HG02759 (cell line): ENCODE measurements around the gene SERINC2.

ENCODE experiments used
- ATAC-seq: cut with Tn5 transposase; IDR thresholded peaks from one replicate; pipeline ENCODE4 v1.9.1; 2021; ENCODE audit warnings: mild to moderate bottlenecking, moderate library complexity; ENCODE audit not compliant: unreplicated experiment

SERINC2 gene

GRCh38 chr1:31412732-31413404 is at the start of gene SERINC2:
Gene SERINC2, plus strand, starts transcription at chr1:31413213. Its CDS starts 53 bp downstream, at chr1:31413266.
- peak; percentile 76 for ATAC-seq

DNA sequence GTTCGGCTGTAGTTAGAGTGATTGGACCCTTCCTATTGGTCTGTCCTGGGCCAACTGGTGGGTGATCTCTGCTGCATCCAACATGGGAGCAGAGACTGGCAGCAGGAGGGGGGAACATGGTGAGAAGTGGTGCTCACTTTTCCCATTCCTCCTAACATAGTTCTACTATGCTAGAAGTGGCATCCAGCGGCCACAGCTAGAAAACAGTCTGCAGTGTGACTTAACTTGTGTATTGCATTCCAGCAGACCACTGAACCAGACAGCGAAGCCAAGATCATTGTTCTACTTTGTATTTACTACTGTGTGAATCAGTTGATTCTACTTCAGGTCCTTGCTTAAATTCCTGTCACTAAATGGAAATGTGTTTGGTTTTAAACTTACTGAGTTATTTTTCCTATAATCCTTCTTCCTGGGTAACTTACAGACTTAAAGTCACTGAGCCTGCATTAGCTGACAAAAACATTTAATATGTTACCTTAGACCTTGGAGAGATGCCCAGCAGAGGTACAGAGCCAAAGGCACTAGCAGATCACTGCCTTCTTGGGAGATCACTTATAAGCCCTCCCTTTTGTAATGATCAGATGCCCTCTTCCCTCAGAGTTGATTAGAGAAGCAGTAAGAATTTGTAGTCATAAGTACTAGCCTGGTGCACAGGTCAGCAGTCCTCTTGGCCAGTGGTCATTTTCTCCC is 48.3 kb upstream of the SERINC2 start:
- ATAC-seq, result no peak

DNA sequence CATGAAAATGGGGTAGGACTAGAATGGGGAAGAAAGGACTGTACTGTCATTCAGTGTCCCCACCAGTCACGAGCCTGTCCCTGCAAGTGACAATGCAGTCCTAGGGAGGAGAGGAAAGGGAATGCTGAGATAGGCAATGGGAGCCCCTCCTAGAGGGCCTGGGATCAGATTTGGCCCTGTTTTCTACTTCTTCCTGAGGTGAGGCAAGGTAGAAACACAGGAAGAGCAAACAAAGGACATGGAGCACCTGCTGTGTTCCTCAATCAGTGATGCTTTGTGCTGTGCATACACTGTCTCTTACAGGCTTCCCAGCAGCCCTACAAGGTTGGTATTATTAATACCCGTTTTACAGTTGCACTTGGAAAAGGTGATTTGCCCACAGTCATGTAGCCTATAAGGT is 46.2 kb upstream of the SERINC2 start:
- ATAC-seq, result no peak

DNA sequence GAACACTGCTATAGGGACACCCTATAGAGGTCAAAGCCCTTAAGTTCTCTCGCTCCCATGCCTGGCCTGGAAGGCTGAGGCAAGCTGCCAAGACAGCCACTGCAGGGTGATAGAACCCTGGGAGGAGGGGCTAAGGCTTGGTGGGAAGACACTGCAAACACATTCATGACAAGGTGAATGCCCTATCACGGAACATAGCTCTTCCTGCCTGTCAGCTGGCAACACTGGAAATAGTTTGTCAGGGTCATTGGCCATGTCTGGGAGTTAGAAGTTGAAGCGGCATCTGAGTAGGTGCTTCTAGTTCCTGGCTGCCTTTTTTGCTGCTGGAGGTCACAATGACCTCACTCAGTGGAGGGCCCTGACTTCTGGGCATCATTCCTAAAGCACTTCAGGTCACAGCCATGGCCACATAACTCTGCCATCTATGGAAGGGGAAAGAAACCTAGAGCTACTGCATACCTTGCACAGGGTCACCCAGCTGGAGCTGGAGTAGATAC is 44.4 kb upstream of the SERINC2 start:
- ATAC-seq, result no peak

GRCh38 chr1:31370021-31370420 is 43.0 kb upstream of the SERINC2 start:
- ATAC-seq, result no peak

DNA sequence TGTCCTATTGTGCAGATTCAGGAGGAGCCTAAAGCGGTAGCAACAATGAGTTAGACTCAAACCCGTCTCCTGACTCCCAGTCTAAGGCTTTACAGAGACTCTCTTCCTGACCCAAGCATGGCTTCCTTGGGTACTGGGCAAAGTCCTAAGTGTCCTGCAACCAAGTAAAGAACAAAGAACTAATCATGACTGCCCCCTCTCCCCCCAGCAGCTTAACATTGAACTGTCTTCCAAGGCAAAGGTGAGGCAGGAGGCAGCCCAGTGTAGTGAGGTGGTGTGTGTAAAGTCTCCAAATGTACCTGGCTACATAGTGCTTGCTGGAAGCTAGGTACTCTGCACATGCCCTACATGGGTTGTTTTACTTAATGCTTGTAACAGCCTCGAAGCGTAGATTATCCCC is 42.4 kb upstream of the SERINC2 start:
- ATAC-seq, result no peak

- no peak for ATAC-seq
Measured at GRCh38 chr1:31371121-31371959, 41.7 kb upstream of the SERINC2 start.

- ATAC-seq, result no peak
Measured at GRCh38 chr1:31372051-31372450, 41.0 kb upstream of the SERINC2 start.

DNA sequence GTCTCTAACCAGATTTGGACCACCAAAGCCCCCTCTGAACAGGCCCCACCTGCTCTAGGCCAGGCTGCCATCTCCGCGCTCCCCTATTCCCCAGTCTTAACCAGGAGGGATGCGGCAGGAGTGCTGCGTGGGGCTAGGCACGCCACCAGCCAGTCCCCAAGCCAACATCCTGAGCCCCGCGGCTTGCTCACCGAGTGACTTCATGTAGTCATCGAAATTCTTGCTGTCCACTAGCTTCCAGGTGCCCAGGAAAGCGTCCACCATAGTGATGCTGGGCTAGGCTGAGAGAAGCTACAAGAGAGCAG is 40.3 kb upstream of the SERINC2 start:
- ATAC-seq, result no peak

GRCh38 chr1:31373056-31373896 is 39.7 kb upstream of the SERINC2 start, which contains the start of gene FABP3:
Gene FABP3, minus strand, starts transcription at chr1:31373076. Its CDS starts 62 bp downstream, at chr1:31373014.
- ATAC-seq, result no peak

DNA sequence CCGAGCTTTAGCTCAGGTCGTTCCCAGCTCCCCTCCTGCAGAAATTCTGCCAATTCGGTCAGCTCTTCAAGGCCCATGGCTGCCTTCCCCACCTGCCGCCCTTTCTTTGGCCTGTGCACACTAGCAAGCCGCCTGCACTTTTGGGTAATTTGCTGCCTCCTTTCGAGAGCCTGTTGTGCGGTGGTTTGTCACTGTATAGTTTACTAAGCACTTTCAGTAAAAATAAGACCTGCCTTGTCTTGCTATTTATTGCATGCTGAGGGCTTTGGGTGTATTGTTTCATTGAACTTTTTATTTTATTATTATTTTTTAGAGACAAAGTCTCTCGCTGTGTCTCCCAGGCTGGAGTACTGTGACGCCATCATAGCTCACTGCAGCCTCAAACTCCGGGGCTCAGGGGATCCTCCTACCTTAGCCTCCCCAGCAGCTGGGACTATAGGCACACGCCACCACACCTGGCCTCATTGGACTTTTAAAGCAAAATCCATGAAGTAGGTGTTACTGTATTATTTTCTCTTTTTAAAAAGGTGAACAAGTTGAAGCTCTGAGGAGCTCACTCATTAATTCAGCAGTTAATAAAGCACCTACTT is 39.0 kb upstream of the SERINC2 start:
- ATAC-seq, result no peak

GRCh38 chr1:31374511-31375196 is 38.4 kb upstream of the SERINC2 start:
- no peak for ATAC-seq

DNA sequence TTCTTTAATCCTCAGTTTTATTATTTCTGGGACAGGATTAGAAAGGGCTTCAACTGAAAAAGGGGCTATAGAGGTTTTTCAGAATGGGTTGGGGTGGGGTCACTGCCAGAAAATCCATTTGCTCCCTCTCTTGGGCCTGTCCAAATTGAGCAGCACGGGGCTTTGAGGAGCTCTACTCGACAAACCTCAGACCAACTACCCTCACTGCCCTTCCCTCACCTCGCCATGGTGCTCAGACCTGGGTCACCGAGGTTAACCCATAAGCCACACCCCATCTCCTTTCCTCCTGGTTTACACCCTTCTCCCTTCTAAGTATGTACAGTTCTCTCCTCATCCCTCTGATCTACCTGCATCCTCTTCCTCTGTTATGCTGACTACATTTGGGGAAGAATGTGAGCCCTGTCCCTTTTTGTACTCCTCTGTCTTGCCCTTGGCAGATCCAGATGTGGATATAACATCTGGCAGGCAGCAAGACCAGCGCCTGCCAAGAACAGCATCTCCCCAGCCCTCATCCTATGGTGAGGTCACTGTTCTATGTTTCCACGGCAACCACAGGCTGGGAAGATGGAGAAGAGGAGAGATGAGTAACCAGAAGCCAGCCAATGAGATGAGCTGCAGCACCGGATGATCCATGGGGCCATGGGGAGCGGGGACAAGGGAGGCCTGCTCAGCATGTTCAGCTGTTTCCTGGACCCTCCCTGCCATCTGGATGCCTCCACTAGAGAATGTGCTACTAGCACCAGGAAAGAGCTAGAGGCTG is 36.5 kb upstream of the SERINC2 start:
- ATAC-seq, result no peak

DNA sequence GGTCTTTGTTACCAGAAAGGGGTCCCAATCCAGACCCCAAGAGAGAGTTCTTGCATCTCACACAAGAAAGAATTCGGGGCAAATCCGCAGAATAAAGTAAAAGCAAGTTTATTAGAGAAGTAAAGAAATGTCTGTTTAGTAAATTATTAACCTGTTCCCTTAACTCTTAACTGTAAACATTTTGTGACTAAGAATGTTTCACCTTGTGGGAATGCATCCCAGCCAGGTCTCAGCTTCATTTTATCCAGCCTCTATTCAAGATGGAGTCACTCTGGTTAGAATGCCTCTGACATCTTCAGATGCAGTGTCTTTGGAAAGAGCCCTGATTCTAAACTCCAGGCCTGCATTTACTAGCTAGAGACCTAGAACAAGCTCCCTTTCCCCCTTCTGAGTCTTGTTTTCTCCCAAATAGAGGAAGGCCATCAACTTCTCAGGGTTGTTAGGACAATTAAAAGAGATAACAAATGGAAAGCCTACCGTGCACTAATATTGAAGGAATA is 35.6 kb upstream of the SERINC2 start:
- no peak for ATAC-seq

DNA sequence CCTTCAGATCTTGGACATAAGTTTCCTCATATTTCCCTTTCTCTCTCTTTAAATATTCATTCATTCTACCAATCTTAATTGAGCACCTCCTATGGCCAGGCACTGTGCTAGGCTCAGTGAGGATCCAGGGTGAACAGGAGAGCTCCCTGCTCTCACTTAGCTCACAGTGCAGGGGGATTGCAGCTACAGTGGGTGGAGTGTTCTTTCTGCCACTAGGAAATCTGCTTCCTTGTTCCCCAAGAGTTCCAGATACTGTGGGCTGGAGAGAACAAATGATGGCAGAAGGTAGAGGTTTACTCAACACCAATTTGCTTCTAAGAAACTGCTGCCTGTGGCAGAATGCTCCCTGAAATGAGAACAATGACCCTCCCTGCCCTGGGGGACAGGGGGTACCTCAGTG is 35.0 kb upstream of the SERINC2 start:
- no peak for ATAC-seq

DNA sequence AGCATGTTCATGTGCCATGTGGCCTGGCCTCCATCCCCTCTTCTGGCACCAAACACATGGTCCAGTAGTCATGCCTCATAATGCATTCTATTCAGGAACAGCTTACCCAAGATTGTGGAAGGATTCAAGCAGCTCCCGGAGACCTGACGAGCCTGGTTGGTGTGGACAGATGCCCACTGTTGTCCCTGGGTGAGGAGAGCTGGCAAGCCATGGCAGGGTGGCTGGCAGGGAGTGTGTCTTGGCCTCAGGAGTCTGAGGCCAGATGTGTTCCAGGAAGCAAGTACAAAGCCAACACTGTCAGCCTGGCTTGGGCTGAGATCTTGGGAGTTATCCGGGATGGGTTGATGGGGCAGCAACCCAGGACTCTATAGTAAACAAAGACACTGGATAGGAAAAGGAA is 32.8 kb upstream of the SERINC2 start:
- no peak for ATAC-seq

GRCh38 chr1:31381394-31382294 is 31.4 kb upstream of the SERINC2 start:
- ATAC-seq, result no peak
